Glutamatergic neuron (in vitro differentiated cells): ENCODE data around the gene SNCB. TPM values are rescaled to one million over a fixed set of nuclear protein-coding genes. Genes with fewer than 3 reads are reported as not detected.

ENCODE experiments used
- DNase-seq: peaks from one replicate; pipeline ENCODE4 v3.0.0; 2022
- H3K27ac Mint-ChIP-seq: one replicate; pipeline ENCODE4 v1.8.0; 2020; ENCODE audit warnings: mild to moderate bottlenecking, mixed read lengths, inconsistent platforms; ENCODE audit not compliant: unreplicated experiment
- H3K27me3 Mint-ChIP-seq: one replicate; pipeline ENCODE4 v1.8.0; 2020; ENCODE audit warnings: mild to moderate bottlenecking, moderate library complexity, mixed read lengths, inconsistent platforms; ENCODE audit not compliant: unreplicated experiment
- H3K36me3 Mint-ChIP-seq: one replicate; pipeline ENCODE4 v1.8.0; 2020; ENCODE audit warnings: mild to moderate bottlenecking, mixed read lengths, inconsistent platforms; ENCODE audit not compliant: unreplicated experiment
- H3K4me1 Mint-ChIP-seq: one replicate; pipeline ENCODE4 v1.8.0; 2020; ENCODE audit warnings: mild to moderate bottlenecking, low read depth, mixed read lengths, inconsistent platforms; ENCODE audit not compliant: unreplicated experiment
- H3K4me3 Mint-ChIP-seq: one replicate; pipeline ENCODE4 v1.8.0; 2020; ENCODE audit warnings: mild to moderate bottlenecking, mixed read lengths, inconsistent platforms; ENCODE audit not compliant: unreplicated experiment
- H3K9me3 Mint-ChIP-seq: one replicate; pipeline ENCODE4 v1.8.0; 2020; ENCODE audit warnings: mild to moderate bottlenecking, moderate library complexity, mixed read lengths, inconsistent platforms; ENCODE audit not compliant: unreplicated experiment
- CTCF ChIP-seq: fragments of 200-600 bp; sonication (generic); IDR thresholded peaks from one replicate; pipeline ENCODE4 v1.5.0; 2021; ENCODE audit not compliant: partially characterized antibody, unreplicated experiment
- total RNA-seq: library from RNA; stranded (reverse); fragmentation: NEBNext Ultra II Directional; extraction: Animal tissue kit (Norgen Biotek cat#: 25700); gene quantifications from one replicate; pipeline ENCODE4 v1.2.1, GENCODE V29; 2021; ENCODE audit not compliant: unreplicated experiment

The SNCB gene
- total RNA-seq, 1 donor from 2014 or later = 3.7 TPM

- Mint-ChIP-seq H3K27me3 (peaks cover 4% of the 10 kb centered on the region), H3K36me3 (no peaks in the 10 kb centered on the region), H3K27ac (no peak overlapping the region), H3K4me1 (peaks cover 17% of the 10 kb centered on the region), H3K9me3 (peaks cover 2% of the 10 kb centered on the region), H3K4me3 (no peak overlapping the region)
- DNase-seq = no peak
- TF ChIP-seq CTCF = no peak
Observed at GRCh38 chr5:176671890-176672747, 41.8 kb upstream of the SNCB start.

DNA sequence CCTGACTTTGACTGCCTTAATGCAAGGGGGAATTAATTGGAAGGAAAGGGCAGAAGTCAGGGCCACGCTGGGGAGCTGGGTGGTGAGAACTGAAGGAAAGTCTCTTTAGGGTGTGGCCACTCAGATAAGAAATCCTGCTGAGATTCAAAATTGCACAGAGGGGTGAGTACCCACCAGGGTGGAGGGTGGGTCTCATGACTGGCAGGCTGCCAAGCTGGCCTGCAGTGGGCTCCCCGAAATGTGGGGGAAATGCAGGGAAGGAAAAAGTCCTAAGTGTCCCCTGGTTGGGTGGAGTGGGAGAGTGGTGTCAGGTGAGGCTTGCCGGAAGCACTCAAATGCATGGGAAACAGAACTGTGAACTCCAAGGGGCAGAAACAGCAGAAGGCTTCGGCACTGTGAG lies 41.1 kb upstream of the SNCB start:
- H3K4me3 Mint-ChIP-seq = no peak overlapping the region

DNA sequence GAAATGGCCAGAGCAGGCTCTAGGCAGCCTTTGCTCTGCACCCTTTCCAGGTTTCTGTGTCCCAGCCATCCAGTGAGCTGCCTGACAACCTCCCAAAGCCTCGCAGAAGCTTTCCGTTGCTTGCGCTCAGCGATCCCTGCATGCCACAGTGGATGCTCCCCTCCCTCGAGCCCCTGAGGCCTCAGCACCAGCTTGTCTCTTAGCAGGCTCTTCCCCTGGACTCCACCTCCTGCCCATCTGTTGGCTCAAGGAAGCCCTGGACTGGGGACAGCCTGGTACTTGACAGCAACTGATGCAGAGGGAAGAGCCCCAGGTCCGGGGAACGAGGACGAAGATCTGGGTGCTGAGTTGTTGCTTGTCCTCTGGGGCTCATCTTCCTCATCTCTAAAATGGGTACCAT lies 40.1 kb upstream of the SNCB start:
- Mint-ChIP-seq H3K4me1 (peaks cover 11% of the 10 kb centered on the region), H3K27me3 (peaks cover 4% of the 10 kb centered on the region), H3K9me3 (no peaks in the 10 kb centered on the region), H3K36me3 (no peaks in the 10 kb centered on the region), H3K4me3 (no peak overlapping the region), H3K27ac (peak overlapping the region; percentile 55)
- no peak for DNase-seq
- no peak for TF ChIP-seq CTCF

More for the DNA sequence above, 41.1 kb upstream of the SNCB start:
- Mint-ChIP-seq H3K36me3 (no peaks in the 10 kb centered on the region), H3K9me3 (peaks cover 2% of the 10 kb centered on the region), H3K27me3 (peaks cover 4% of the 10 kb centered on the region), H3K27ac (no peak overlapping the region), H3K4me1 (peaks cover 14% of the 10 kb centered on the region)
- TF ChIP-seq CTCF = no peak
- DNase-seq = no peak

DNA sequence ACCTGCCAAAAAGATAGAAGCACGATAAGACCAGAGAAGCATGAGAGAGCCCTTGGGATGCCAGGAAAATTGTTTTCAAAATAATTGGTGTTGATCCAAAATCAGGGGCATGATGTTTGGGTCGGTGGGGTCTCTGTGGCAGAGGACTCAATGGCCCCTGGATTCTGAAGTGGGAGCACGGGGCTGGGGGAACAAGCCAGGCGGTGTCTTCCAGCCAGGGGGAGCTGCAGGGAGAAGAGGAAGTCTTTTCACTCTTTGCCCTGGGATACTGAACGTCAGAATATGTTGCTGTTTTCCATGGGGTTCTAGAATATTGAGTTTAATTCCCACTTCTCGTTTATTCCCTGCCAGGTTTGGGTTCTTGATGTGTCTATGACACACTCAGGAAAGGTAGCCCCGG lies 37.3 kb upstream of the SNCB start:
- H3K4me1 Mint-ChIP-seq = peaks cover 16% of the 10 kb centered on the region
- no peak for TF ChIP-seq CTCF
- H3K27me3 Mint-ChIP-seq = no peaks in the 10 kb centered on the region
- H3K4me3 Mint-ChIP-seq = no peak overlapping the region
- H3K27ac Mint-ChIP-seq = no peak overlapping the region
- no peaks in the 10 kb centered on the region for H3K9me3 Mint-ChIP-seq
- H3K36me3 Mint-ChIP-seq = no peaks in the 10 kb centered on the region
- no peak for DNase-seq

GRCh38 chr5:176665517-176665916 lies 35.2 kb upstream of the SNCB start:
- no peak for DNase-seq
- Mint-ChIP-seq H3K36me3 (no peaks in the 10 kb centered on the region), H3K27ac (no peak overlapping the region), H3K9me3 (no peaks in the 10 kb centered on the region), H3K4me3 (no peak overlapping the region), H3K27me3 (peaks cover 3% of the 10 kb centered on the region), H3K4me1 (peaks cover 10% of the 10 kb centered on the region)
- TF ChIP-seq CTCF = no peak
